ENCODE data around the gene ADAMTS9. TPM values are rescaled to one million over a fixed set of nuclear protein-coding genes. Genes with fewer than 3 reads are reported as not detected.

ADAMTS9 gene
- total RNA-seq, 1 experiment from 2014 or later, result 0.46 TPM

GRCh38 chr3:64654013-64654412 is 33.8 kb downstream of the ADAMTS9 start:
- Histone ChIP-seq H3K79me1 (ENCODE audit: insufficient read depth, low read depth, low read length, poor library complexity, severe bottlenecking) (no peaks in the 10 kb centered on the region), H3K4me2 (ENCODE audit: insufficient read depth, insufficient read length, low read length) (no peak overlapping the region), H4K20me1 (ENCODE audit: control insufficient read depth, insufficient read depth, insufficient read length) (no peaks in the 10 kb centered on the region), H3K4me1 (ENCODE audit: insufficient read depth, low read length) (no peaks in the 10 kb centered on the region; the same call in 1 of the 2 replicates), H3K18ac (ENCODE audit: insufficient read length, low read depth, low read length) (no peak overlapping the region), H3K14ac (ENCODE audit: insufficient read depth, low read length) (no peak overlapping the region), H2BK5ac (ENCODE audit: insufficient read length, low read length) (no peak overlapping the region), H4K5ac (ENCODE audit: insufficient read length, low read depth, low read length) (no peak overlapping the region), H3K9me3 (ENCODE audit: control insufficient read depth, low read depth, low read length) (no peaks in the 10 kb centered on the region), H2BK20ac (ENCODE audit: low read depth, low read length, poor library complexity, severe bottlenecking) (no peak overlapping the region), H4K8ac (replicated peaks; ENCODE audit: insufficient read length, low read depth, low read length) (no peak overlapping the region), H2AK5ac (ENCODE audit: insufficient read length, low read length) (no peak overlapping the region), H2BK15ac (ENCODE audit: low read depth, low read length) (no peak overlapping the region), H3K23me2 (ENCODE audit: insufficient read length, low read depth, low read length, poor library complexity, severe bottlenecking) (no peaks in the 10 kb centered on the region), H3K27ac (ENCODE audit: insufficient read length, low read depth, low read length) (no peak overlapping the region), H3T11ph (ENCODE audit: low read length) (no peak overlapping the region), H3K79me2 (ENCODE audit: insufficient read depth, low read length) (no peaks in the 10 kb centered on the region), H3K27me3 (ENCODE audit: insufficient read depth, low read length) (no peaks in the 10 kb centered on the region), H2AFZ (ENCODE audit: low read length) (no peak overlapping the region), H3K56ac (ENCODE audit: insufficient read length, low read depth, low read length) (no peak overlapping the region), H3K23ac (ENCODE audit: insufficient read length, low read depth, low read length) (no peak overlapping the region), H3K9ac (ENCODE audit: extremely low read depth, insufficient read length, low read length) (no peak overlapping the region), H4K91ac (ENCODE audit: insufficient read length, low read depth, low read length) (no peak overlapping the region), H2BK120ac (ENCODE audit: low read depth, low read length, poor library complexity, severe bottlenecking) (no peak overlapping the region), H3K4ac (ENCODE audit: low read depth, low read length) (no peak overlapping the region), H2BK12ac (ENCODE audit: insufficient read length, low read depth, low read length) (no peak overlapping the region)
- TF ChIP-seq CTCF (conservative IDR thresholded peaks at IDR 0.05), result no peak
- Mint-ChIP-seq H3K4me3 (no peak overlapping the region), H3K27ac (no peak overlapping the region), H3K36me3 (ENCODE audit: insufficient read depth in 1 of 3, low read depth in 3 of 3) (no peaks in the 10 kb centered on the region), H3K9me3 (no peaks in the 10 kb centered on the region), H3K27me3 (ENCODE audit: low read depth) (peaks cover under 1% of the 10 kb centered on the region; the same call in 1 of the 2 replicates), H3K4me1 (peaks cover 20% of the 10 kb centered on the region in 2 experiments)
- no CpG with 5 or more reads among the region's 5 CpGs for WGBS (ENCODE audit: extremely low coverage, insufficient read length, low lambda C conversion rate)
- no peak for DNase-seq
